Smooth muscle cell (in vitro differentiated cells): ENCODE data around the gene ENTPD6. TPM values are rescaled to one million over a fixed set of nuclear protein-coding genes. Genes with fewer than 3 reads are reported as not detected.
"Not testable (repeated sequence)": the region's sequence is repeated elsewhere in the genome, so short reads cannot be mapped to it uniquely, and the experiment has no call there.

Source experiments
- DNase-seq: peaks from one replicate; lab custom pipeline; 2025; ENCODE audit not compliant: unreplicated experiment; lab: John Stamatoyannopoulos, UW
- H2AFZ ChIP-seq: fragments of 200-600 bp; sonication (generic); 2 replicates; pipeline ENCODE4 v1.6.0; 2016; ENCODE audit warnings: antibody characterized with exemption, low read depth, mild to moderate bottlenecking
- H3F3A ChIP-seq: fragments of 200-600 bp; sonication (generic); 2 replicates; pipeline ENCODE4 v1.6.0; 2017; ENCODE audit warnings: antibody characterized with exemption, low read depth
- H3K27ac ChIP-seq: fragments of 200-600 bp; sonication (generic); 2 replicates; pipeline ENCODE4 v1.5.1; 2016; ENCODE audit warnings: low read depth, mild to moderate bottlenecking
- H3K27me3 ChIP-seq: fragments of 200-600 bp; sonication (generic); 2 replicates; pipeline ENCODE4 v1.6.1; 2016; ENCODE audit warnings: low read depth, mild to moderate bottlenecking
- H3K36me3 ChIP-seq: fragments of 200-600 bp; sonication (generic); 2 replicates; pipeline ENCODE4 v1.5.1; 2016; ENCODE audit warnings: low read depth
- H3K4me1 ChIP-seq: fragments of 200-600 bp; sonication (generic); 2 replicates; pipeline ENCODE4 v1.5.1; 2016; ENCODE audit warnings: low read depth
- H3K4me2 ChIP-seq: fragments of 200-600 bp; sonication (generic); 2 replicates; pipeline ENCODE4 v1.6.0; 2016; ENCODE audit warnings: mild to moderate bottlenecking
- H3K4me3 ChIP-seq: fragments of 200-600 bp; sonication (generic); 2 replicates; pipeline ENCODE4 v1.5.1; 2016; ENCODE audit warnings: mild to moderate bottlenecking
- H3K79me2 ChIP-seq: fragments of 200-600 bp; sonication (generic); 2 replicates; pipeline ENCODE4 v1.6.0; 2016; ENCODE audit warnings: low read depth, mild to moderate bottlenecking
- H3K9ac ChIP-seq: fragments of 200-600 bp; sonication (generic); 2 replicates; pipeline ENCODE4 v1.6.0; 2016; ENCODE audit warnings: low read depth
- H3K9me3 ChIP-seq: fragments of 200-600 bp; sonication (generic); replicated peaks from 2 replicates; pipeline ENCODE4 v1.5.1; 2016; ENCODE audit warnings: low read depth
- H4K20me1 ChIP-seq: fragments of 200-600 bp; sonication (generic); 2 replicates; pipeline ENCODE4 v1.6.0; 2016; ENCODE audit warnings: low read depth
- CTCF ChIP-seq: fragments of 200-600 bp; sonication (generic); IDR thresholded peaks from 2 replicates; pipeline ENCODE4 v1.5.1; 2017; ENCODE audit warnings: borderline replicate concordance, mild to moderate bottlenecking, antibody characterized with exemption; ENCODE audit not compliant: insufficient read depth, poor library complexity, severe bottlenecking
- WGBS: methylation state at CpG from one replicate; pipeline ENCODE4 v1.1.7; 2016; ENCODE audit warnings: low lambda C conversion rate; 5-methylcytosine and 5-hydroxymethylcytosine counted together
- polyA plus RNA-seq: library from polyadenylated mRNA; unstranded; fragments of >200 nt; fragmentation: Nextera tagmentation; extraction: Ambion mirVana; gene quantifications from 2 replicates; pipeline ENCODE4 v1.2.1, GENCODE V29; 2016
- total RNA-seq: library from RNA; depleted of rRNA; stranded (reverse); fragments of >200 nt; gene quantifications from 2 replicates; pipeline ENCODE4 v1.2.3, GENCODE V29; 2014

The ENTPD6 gene
- total and polyA plus RNA-seq, 2 experiments from 2014 or later, result 12.6 to 19.9 TPM

GRCh38 chr20:25229486-25230165 lies 34.1 kb downstream of the ENTPD6 start:
- WGBS, result 95% methylated on average over 23 of the region's 23 CpGs
- H3K9me3 ChIP-seq, result no peaks in the 10 kb centered on the region
- no peak overlapping the region for H3K4me2 ChIP-seq
- no peak for TF ChIP-seq CTCF
- H4K20me1 ChIP-seq, result no peaks in the 10 kb centered on the region
- H3F3A ChIP-seq, result no peaks in the 10 kb centered on the region
- H3K36me3 ChIP-seq, result no peaks in the 10 kb centered on the region
- no peaks in the 10 kb centered on the region for H3K79me2 ChIP-seq
- no peak for DNase-seq
- H2AFZ ChIP-seq, result no peak overlapping the region
- no peak overlapping the region for H3K27ac ChIP-seq
- H3K27me3 ChIP-seq, result no peaks in the 10 kb centered on the region
- peaks cover 22% of the 10 kb centered on the region for H3K4me1 ChIP-seq
- H3K4me3 ChIP-seq, result no peak overlapping the region
- H3K9ac ChIP-seq, result no peak overlapping the region

- H3K36me3 ChIP-seq, result no peaks in the 10 kb centered on the region
- no peak overlapping the region for H3K4me3 ChIP-seq
- H3F3A ChIP-seq, result no peaks in the 10 kb centered on the region
- TF ChIP-seq CTCF, result no peak
- no peak overlapping the region for H2AFZ ChIP-seq
- H3K9me3 ChIP-seq, result no peaks in the 10 kb centered on the region
- no peak overlapping the region for H3K27ac ChIP-seq
- H3K4me2 ChIP-seq, result no peak overlapping the region
- 94% methylated on average over 8 of the region's 8 CpGs for WGBS
- no peaks in the 10 kb centered on the region for H4K20me1 ChIP-seq
- peaks cover 24% of the 10 kb centered on the region for H3K4me1 ChIP-seq
- H3K27me3 ChIP-seq, result no peaks in the 10 kb centered on the region
- H3K79me2 ChIP-seq, result no peaks in the 10 kb centered on the region
- H3K9ac ChIP-seq, result no peak overlapping the region
- no peak for DNase-seq
Measured at GRCh38 chr20:25230166-25230831, 34.8 kb downstream of the ENTPD6 start.

- WGBS, result 86% methylated on average over 10 of the region's 10 CpGs
- Histone ChIP-seq H4K20me1 (no peaks in the 10 kb centered on the region), H3K4me3 (no peak overlapping the region), H3K4me2 (no peak overlapping the region), H3K27me3 (no peaks in the 10 kb centered on the region), H2AFZ (no peak overlapping the region), H3K9ac (no peak overlapping the region), H3K79me2 (no peaks in the 10 kb centered on the region), H3K4me1 (peaks cover 17% of the 10 kb centered on the region), H3K36me3 (no peaks in the 10 kb centered on the region), H3F3A (no peaks in the 10 kb centered on the region), H3K9me3 (no peaks in the 10 kb centered on the region), H3K27ac (no peak overlapping the region)
- TF ChIP-seq CTCF, result no peak
- DNase-seq, result no peak
Measured at GRCh38 chr20:25233016-25233772, 37.7 kb downstream of the ENTPD6 start.

GRCh38 chr20:25234009-25234849 lies 38.7 kb downstream of the ENTPD6 start:
- not testable (repeated sequence) for H3K9me3 ChIP-seq, DNase-seq, H3K79me2 ChIP-seq, H3F3A ChIP-seq, H3K36me3 ChIP-seq, H2AFZ ChIP-seq, H3K9ac ChIP-seq, H3K27me3 ChIP-seq, H3K4me2 ChIP-seq, H3K4me3 ChIP-seq, H4K20me1 ChIP-seq
- 45% methylated on average over 8 of the region's 8 CpGs for whole genome bisulfite sequencing
- peak overlapping the region; percentile 9 for H3K27ac ChIP-seq
- H3K4me1 ChIP-seq, result peaks cover 20% of the 10 kb centered on the region
